HEK293T (cell line): Measurements from ENCODE around the gene NOL12.

Experiments used
- CTCF ChIA-PET: fragments of 350-600 bp; formaldehyde crosslinking; extraction: SDS; loops from one replicate; lab custom pipeline; 2021; ENCODE audit warnings: antibody characterized with exemption, inconsistent platforms; lab: Yijun Ruan, JAX
- POLR2A ChIA-PET: fragments of 350-600 bp; formaldehyde crosslinking; extraction: SDS; loops from one replicate; lab custom pipeline; 2020; ENCODE audit warnings: antibody characterized with exemption, inconsistent platforms; lab: Yijun Ruan, JAX
- DNase-seq: peaks from one replicate; pipeline ENCODE4 v3.0.0; 2012; ENCODE audit warnings: mixed read lengths; ENCODE audit errors: extremely low spot score
- ARNT ChIP-seq: fragments of 450-650 bp; IDR thresholded peaks from 2 replicates; pipeline ENCODE4 v1.6.1; 2017; ENCODE audit warnings: mild to moderate bottlenecking
- BHLHE40 ChIP-seq: fragments of 450-650 bp; IDR thresholded peaks from 2 replicates; pipeline ENCODE4 v1.6.1; 2016; ENCODE audit warnings: mild to moderate bottlenecking, moderate library complexity, borderline replicate concordance
- ELF4 ChIP-seq: fragments of 450-650 bp; IDR thresholded peaks from 2 replicates; pipeline ENCODE4 v1.6.1; 2017; ENCODE audit warnings: antibody characterized with exemption
- FOXK2 ChIP-seq: fragments of 450-650 bp; IDR thresholded peaks from 2 replicates; pipeline ENCODE4 v1.6.1; 2016; ENCODE audit warnings: mild to moderate bottlenecking
- FOXM1 ChIP-seq: fragments of 450-650 bp; IDR thresholded peaks from 2 replicates; pipeline ENCODE4 v1.6.1; 2017; ENCODE audit warnings: mild to moderate bottlenecking, borderline replicate concordance
- HDGF ChIP-seq: fragments of 450-650 bp; IDR thresholded peaks from 2 replicates; pipeline ENCODE4 v1.6.1; 2017; ENCODE audit warnings: antibody characterized with exemption, borderline replicate concordance
- L3MBTL2 ChIP-seq: fragments of 450-650 bp; conservative IDR thresholded peaks from 2 replicates; pipeline ENCODE4 v1.6.1; 2016; ENCODE audit warnings: mild to moderate bottlenecking
- NFRKB ChIP-seq: fragments of 450-650 bp; IDR thresholded peaks from 2 replicates; pipeline ENCODE4 v1.6.1; 2016; ENCODE audit warnings: mild to moderate bottlenecking, moderate library complexity
- PKNOX1 ChIP-seq: fragments of 450-650 bp; IDR thresholded peaks from 2 replicates; pipeline ENCODE4 v1.6.1; 2016
- SP1 ChIP-seq: fragments of 450-650 bp; IDR thresholded peaks from 2 replicates; pipeline ENCODE4 v1.6.1; 2017
- SUZ12 ChIP-seq: fragments of 450-650 bp; IDR thresholded peaks from 2 replicates; pipeline ENCODE4 v1.6.1; 2016; ENCODE audit warnings: mild to moderate bottlenecking
- TARDBP ChIP-seq: fragments of 450-650 bp; IDR thresholded peaks from 2 replicates; pipeline ENCODE4 v1.6.1; 2016
- ZNF384 ChIP-seq: fragments of 450-650 bp; IDR thresholded peaks from 2 replicates; pipeline ENCODE4 v1.6.1; 2016

NOL12 gene

GRCh38 chr22:37742376-37743171 is 56.4 kb downstream of the NOL12 start:
- DNase-seq, result no peak
- TF ChIP-seq NFRKB (no peak), HDGF (no peak), FOXK2 (no peak), PKNOX1 (no peak), BHLHE40 (no peak), SUZ12 (no peak), ZNF384 (no peak), ARNT (no peak), ELF4 (no peak), TARDBP (no peak), L3MBTL2 (no peak), SP1 (no peak), FOXM1 (no peak)
- CTCF ChIA-PET, result interaction anchor here (0.8 kb wide), 1 partner anchor 81 kb away, joined by 3 read pairs; no protein-coding TSS in a partner anchor
- POLR2A ChIA-PET, result interaction anchor here (1.4 kb wide), 2 partner anchors 63 to 84 kb away, joined by 3 to 6 read pairs; partner anchors contain the start of gene PDXP
